HG02642 (cell line): ENCODE measurements around the gene LARGE1.

Experiments used
- ATAC-seq: cut with Tn5 transposase; IDR thresholded peaks from one replicate; pipeline ENCODE4 v1.9.1; 2021; ENCODE audit warnings: mild to moderate bottlenecking; ENCODE audit not compliant: unreplicated experiment, poor library complexity

The LARGE1 gene

DNA sequence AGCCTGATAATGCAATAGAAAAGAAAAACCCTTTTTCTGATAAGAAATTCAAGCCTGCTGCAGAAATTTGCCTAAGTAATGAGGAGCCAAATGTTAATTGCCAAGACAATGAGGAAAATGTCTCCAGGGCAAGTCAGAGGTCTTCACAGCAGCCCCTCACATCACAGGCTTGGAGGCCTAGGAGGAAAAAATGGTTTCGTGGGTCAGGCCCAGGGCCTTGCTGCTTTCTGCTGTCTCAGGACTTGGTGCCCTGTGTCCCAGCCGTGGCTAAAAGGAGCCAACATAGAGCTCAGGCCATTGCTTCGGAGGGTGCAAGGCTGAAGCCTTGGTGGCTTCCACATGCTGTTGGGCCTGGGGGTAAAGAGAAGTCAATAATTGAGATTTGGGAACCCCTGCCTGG, 131.3 kb downstream of the LARGE1 start:
- no peak for ATAC-seq

DNA sequence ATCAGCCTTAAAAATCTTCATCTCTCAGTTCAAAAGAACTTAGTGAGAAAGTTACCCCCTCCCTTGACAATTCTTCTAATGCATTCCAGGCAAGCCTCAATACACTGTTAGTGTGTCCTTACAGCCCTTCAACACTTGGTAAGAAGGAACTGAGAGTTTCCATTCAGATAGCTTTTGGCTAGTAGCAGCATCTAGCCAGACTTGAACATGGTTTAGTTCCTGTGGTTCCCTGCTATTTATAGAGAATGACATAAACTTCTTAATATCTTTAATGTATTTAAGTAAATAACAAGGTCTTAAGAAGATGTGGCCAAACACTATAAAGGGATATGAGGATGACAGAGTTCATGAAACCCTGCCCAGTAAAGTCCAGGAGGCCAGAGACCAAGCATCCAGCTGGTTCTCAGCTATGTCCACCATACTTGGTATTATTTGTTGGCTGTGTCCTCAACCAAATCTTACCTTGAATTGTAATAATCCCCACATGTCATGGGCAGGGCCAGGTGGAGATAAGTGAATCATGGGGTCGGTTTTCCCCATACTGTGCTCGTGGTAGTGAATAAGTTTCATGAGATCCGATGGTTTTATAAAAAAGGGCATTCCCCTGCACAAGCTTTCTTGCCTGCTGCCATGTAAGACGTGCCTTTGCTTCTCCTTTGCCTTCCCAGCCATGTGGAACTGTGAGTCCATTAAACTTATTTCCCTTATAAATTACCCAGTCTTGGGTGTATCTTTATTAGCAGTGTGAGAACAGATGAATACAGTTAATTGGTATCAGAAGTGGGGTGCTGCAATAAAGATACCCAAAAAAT, 132.4 kb downstream of the LARGE1 start:
- ATAC-seq = no peak

DNA sequence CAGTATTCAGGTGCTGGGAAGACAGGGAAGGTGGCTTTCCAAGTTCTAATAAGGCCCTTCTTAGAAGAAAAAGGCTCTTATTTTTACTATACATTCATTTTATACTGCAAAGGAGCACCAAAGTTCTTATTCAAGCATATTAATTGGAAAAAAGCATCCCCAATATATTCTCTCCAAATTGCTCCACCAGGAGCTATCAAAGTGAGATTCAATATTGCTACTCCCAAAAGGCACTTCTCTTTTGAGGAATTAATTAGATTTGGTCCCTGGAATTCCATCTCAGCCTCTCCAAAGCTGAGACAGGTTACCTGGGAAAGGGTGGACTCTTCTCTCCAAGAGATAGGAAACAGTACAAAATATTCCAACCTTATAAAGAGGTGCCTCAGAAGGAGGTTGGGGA, 134.1 kb downstream of the LARGE1 start:
- no peak for ATAC-seq

DNA sequence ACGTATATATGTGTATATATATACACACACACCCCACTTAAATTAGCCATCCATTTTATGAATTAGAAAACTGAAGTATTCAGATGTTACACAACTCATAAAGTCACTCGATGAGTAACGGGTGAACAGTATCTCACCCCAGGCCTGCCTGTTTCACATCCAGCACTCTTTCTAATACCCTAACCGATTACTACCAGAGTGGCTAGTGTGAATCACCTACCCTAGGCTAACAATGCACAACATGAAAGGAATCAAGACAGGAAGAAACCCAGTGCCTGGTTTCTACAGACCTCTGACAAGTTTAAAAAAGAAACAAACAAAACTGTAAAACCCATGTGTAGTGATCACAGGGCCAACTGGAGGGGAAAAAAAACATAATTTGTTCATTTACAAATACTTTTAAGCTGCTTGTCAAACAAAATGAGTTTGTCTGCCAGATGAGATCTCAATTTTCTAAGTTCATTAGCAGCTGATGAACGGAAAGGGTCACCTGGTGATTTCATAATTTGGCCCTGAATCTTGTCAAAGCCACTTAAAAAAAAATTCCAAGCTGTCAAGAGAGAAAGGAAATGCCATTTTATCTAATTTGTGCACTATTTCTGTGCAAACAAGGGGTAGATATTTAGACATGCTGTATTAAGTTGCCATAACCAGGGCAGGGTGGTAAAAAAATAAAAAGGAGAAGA, 134.8 kb downstream of the LARGE1 start:
- no peak for ATAC-seq

DNA sequence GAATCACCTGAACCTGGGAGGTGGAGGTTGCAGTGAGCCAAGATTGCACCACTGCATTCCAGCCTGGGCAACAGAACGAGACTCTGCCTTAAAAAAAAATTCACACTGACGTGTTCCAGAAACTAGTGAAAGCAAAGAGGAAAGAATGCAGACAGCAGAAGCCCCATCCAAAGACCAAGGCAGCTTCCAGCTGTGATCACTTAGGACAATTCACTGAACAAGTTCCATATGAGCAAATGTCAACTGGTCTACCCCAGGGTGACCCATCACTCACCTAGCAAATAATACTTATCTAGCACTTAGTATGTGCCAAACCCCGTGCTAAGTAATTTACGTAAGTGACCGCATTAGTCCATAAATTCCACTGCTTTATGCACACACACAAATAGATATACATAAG, 138.9 kb downstream of the LARGE1 start:
- ATAC-seq = no peak

DNA sequence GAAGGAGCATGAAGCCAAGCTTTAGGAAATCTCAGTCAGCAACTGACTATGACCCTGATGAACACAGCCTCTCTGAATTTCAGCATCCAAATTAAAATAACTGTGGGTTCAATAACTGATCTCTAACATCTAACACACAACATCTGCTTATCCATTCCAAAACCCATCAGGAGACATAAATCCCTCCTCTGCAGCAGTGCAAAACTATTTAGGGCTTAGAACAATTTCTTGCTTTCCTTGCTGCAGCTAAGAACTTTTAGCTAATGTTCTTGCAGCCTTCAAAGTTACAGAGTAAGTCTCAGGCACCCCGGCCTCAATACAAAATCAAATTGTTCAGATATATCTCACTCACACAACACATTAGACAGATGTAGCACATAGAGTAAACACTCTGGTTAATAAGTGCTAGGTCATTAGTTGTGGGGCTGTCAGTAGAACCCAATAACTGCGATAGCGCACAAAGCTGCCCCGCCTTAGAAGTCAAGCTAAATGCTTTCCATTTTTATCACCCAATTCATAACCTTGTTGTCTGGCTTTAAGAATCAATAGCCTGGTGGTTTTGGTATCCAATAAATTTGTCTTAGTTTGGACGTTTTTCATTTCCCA, 139.6 kb downstream of the LARGE1 start:
- ATAC-seq = no peak

DNA sequence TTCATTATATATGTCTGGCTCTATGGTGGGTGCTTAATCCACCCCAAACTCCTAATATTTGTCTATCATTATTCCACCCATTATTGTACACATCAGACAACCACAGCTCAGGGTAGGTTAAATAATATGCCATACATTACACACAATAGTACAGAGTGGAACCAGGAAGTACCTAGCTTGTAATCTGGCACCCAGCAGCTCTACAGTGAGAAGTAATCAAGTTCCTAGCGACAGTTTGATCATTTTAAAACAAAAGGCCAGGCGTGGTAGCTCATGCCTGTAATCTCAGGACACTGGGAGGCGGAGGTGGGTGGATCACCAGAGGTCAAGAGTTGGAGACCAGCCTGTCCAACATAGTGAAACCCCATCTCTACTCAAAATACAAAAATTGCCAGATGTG, 141.0 kb downstream of the LARGE1 start:
- no peak for ATAC-seq

DNA sequence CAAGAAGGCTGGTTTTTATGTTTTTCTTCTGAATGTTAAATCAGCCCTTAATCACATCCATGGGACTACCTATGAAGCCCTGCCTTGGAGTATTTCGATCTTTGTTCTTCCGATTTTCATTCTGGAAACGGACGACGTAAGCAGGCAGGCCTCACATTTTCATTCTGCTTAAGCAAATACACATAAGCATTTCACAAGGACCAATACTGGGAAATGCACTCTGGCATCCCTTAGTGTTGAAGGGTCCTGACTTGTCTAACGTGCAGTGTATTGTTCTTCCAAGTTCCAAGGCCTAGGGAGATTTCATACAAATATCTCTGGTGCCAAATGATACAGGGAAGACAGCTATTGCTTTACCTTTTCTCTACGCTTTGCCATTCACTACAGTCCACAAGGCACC, 143.8 kb downstream of the LARGE1 start:
- ATAC-seq = no peak

DNA sequence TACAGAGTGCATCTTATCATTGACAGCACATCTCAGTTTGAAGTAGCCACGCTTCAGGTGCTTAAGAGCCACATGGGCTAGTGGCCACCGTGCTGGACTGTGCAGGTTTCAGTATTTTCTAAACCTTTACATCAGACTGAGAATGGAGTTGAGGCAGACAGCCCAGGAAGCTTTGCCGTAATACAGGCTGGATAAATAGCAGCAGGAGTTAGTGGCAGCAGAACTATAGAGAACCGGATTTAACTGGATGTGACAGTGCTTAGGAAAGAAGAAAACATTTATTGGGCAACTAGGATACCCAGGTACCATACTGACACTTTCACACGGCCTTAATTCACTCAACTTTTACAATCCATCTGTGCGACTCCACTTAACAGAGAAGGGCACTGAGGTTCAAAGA, 145.5 kb downstream of the LARGE1 start:
- no peak for ATAC-seq

DNA sequence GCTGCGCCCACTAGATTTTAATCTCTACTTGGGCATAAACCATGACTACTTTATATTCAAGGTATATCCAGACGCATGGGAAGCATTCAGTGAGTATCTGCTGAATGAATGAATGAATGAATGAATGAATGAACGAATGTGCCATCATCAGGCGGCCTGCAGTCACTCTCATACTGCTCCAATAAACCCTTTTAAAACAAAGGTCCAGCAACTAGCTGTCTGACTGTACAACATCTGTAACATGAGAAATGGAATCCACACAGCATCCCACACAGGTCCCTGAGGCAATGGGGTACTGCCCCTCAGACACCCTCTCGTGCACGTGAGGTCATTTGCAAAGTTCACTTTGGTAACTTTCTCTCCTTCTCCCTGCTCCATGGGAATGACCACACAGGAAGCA, 147.5 kb downstream of the LARGE1 start:
- no peak for ATAC-seq

DNA sequence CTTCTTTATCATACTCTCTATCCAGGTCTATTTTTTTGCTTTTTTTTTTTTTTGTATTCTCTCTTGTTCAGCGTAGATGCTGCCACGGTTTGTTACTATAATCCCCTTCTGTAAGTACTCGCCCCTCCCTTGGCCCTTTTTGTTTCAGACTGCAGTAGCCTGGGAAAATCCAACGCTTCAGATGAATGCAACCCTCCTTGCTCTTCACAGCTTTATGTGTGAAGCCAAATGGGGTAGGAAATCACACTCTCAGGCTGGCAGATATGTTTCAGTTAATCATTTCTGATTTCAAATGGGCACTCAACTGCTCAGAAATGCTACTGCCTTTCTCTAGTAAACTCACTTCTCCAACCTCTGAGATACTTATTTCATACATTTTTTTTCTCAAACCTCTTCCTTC, 149.1 kb downstream of the LARGE1 start:
- no peak for ATAC-seq

DNA sequence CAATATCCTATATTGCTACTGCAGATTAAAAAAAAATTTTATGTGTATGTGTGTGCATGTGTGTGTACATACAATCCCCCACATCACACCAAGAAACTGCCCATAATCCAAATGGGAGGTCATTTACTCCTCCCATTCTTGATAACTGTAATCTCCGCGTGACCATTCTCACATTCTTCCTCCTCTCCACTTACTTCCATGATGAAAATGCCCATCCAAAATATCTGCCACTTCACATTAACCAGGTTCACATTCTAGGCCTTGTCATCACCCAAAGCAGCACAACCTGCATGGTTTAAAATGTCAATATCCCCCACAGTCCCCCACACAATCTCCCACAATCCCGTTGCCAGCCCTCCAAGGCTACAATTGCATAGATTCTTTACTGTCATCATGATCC, 149.6 kb downstream of the LARGE1 start:
- no peak for ATAC-seq

DNA sequence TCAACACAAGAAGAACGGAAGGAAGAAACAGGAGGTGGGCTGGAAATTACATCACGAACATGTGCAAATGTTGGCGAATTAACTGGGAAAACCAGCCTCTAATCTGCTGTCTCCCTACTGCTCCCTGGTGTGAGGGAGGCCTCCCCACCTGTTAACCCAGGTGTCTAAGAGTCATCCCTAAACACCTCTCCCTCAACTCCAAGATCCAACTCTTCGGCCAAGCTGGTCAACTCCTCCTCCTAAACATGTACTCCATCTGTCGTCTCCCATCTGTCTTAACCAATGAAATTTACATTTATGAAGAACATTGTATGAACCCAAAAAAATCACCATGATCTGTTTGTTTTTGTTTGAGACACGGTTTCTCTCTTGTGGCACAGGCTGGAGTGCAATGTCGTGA, 154.2 kb downstream of the LARGE1 start:
- no peak for ATAC-seq

DNA sequence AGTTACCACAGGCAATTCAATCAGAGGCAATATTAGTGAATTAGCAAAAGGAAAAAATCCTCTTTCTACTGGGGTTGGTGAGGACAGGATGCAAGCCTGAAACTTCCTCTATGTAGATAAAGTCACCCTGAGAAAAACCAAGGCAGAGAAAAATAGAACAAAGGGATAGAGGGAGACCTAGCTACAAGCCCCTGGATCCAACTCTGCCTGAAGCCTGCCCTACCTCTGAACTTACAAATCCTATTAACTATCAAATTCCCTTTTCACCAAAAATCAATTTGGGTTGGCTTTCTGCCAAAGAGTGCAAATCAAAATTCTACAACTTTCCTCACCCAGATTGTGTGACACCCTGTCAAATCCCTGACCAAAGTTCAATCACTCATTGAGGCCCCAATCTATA, 161.3 kb downstream of the LARGE1 start:
- no peak for ATAC-seq

DNA sequence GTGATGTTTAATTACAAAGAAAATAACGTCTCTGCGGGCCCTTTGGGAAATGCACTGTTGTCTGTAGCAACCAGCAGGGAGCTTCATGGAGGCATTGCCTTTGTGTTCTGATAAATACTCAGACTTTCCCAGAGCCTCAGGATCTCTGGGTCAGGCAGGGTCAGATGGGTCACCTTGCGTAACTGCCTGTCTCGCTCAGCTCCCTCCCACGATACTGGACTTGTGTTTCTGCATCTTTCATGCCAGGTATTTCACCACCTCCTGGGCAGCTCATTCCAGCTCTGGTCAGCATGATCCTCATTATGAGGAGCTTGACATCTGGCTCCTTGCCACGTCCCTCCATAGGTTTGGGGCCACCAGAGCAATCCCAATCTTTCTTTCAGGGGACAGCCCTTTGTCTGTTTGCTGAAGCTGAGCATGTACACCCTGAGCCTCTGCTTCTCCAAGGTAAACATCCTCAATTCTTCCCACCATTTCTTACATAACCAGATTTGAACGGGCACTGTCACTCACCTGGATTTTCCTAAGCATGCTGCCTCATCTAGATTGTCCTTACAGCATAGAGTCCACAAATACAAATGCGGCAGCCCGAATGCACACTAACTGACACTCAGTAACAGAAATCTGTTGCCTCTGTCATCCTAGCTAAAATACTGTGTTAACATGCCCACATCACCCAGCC, 162.3 kb downstream of the LARGE1 start:
- no peak for ATAC-seq

DNA sequence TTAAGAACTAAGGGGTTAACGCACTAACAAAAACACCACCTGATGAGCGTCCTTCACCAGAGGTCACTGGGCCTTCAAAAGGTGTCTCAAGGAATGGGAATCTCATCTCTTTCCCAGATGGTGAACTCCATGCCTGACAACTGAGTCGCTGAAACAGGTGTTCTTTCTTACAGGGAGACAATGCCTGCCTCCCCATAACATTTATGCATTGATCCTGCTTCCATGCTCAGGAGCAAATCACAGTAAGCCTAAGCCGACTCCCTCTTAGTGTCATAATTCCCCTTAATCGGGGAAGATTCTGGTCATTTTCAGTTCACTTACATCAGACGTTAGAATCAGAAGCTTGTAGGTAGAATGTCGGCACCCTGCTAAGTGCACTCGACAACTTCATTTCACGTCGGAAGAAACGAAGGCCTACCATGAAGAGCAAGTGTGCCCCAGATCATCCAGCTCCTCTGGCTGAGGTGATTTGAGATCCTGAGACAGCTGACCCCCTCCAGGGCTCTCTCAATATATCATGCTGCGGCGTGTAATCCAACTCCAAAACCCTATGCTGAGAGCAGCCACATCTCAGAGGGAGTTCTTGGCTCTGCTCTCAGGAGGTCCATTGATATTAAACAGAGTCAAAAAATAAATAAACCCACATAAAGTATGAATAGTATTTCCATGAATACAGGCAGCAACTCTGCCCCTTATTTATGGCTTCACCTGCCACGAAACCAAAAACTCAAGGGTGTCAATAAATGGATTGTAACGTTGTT, 163.1 kb downstream of the LARGE1 start:
- ATAC-seq = no peak

DNA sequence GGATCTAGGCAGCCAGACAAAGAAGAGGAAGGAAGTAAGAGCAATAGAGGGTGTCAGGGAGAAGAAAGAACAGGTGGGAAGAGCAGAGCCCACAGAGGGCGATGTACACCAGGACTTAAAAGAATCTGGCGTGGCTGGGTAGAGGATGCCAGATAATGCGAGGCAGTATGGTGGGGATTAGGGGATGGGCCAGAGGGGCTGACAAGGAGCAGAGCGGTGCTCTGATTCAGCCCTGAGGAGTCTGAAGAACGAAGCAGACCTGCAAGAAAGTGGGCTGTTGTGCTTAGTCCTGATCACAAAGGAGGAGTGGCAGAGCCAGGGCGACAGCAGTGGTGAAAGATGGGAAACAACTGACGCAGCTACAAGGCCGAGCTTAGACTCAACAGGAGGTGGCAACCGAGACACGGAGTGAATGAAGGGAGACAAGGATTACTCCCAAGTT, 163.7 kb downstream of the LARGE1 start:
- no peak for ATAC-seq

DNA sequence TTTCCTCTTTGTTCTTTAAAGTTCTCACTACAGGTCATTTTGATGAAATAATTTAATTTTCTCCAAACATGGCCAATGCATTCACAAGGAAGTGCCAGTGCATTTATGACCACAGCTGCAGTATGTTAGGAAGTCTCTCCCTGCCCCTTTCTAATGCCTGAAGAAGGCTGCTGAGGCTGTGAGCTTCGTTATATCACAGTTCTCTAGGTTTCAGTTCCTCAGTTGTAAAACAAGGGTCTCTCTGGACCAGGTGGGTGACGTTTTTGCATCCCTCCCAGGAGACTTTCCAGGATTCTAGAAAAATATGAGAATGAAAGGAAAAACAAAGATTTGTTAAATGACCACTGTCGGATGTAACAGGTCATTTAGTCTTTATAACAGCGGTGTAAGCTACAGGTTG, 171.6 kb downstream of the LARGE1 start:
- no peak for ATAC-seq

DNA sequence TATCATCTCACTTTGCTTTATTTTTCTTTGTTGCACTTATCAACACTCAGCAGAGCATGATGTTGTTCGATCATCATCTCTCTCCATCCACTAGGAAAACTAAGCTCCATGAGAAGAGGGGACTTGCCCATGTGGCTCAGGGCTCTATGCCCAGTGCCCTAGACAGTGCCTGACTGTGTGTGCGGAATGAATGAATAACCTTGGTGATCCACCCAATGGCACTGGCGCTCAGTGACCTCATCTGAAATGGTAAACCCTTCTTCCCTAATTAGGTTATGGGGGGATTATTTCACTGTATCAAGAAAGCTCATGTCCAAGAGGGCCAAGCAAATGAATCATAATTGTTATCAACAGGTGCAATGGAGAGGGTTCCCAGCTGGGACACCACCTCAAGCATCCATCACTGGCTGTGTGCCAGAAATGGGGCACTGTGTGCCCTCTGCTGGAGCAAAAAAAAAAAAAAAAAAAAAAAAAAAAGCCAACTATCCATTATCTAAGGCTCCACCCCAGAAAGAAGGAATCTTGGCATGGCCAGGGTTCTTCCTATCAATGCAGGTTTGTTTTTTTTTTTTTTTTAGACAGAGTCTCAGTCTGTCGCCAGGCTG, 172.6 kb downstream of the LARGE1 start:
- ATAC-seq = no peak

DNA sequence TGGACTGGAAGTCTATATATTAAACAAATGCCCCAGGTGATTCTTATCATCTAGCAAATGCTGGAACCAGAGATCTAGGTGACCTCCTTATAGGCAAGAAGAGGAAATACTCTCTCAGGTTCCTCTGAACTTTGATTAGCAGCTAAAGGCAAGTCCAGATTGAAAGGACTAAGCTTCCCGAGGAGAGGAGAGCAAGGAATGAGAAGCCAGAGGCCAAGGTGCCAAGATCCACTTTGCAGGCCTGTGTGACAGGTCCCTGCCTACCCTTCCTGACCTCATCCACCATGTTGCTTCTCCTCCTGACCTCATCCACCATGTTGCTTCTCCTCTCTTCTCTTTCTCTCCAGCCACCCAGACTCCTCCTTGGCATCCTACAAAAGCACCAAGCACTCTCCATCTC, 173.2 kb downstream of the LARGE1 start:
- no peak for ATAC-seq
